OCI-LY3 (cell line): ENCODE results near the gene KIAA1586.

Experiments
- H2AFZ ChIP-seq: fragments of 200-600, 300-600 bp; shearing (Covaris generic); 2 replicates; pipeline ENCODE4 v1.6.0; 2014; ENCODE audit warnings: antibody characterized with exemption, low read depth, low read length
- H3K27ac ChIP-seq: fragments of 200-600, 300-600 bp; sonication (generic); 2 replicates; pipeline ENCODE4 v1.5.1; 2014; ENCODE audit warnings: mild to moderate bottlenecking, low read length, moderate library complexity, mixed read lengths
- H3K27me3 ChIP-seq: fragments of 200-600, 300-600 bp; sonication (generic); 2 replicates; pipeline ENCODE4 v1.6.1; 2014; ENCODE audit warnings: low read depth, low read length, mixed read lengths
- H3K36me3 ChIP-seq: fragments of 200-600, 300-600 bp; sonication (generic); replicated peaks from 2 replicates; pipeline ENCODE3; 2014; ENCODE audit warnings: low read depth, low read length, mixed read lengths
- H3K4me1 ChIP-seq: fragments of 300-600, 200-600 bp; sonication (generic); 2 replicates; pipeline ENCODE4 v1.6.1; 2014; ENCODE audit warnings: low read length, mixed read lengths
- H3K4me2 ChIP-seq: fragments of 200-600, 300-600 bp; sonication (generic); 2 replicates; pipeline ENCODE4 v1.6.1; 2014; ENCODE audit warnings: low read length, mixed read lengths
- H3K4me3 ChIP-seq: fragments of 300-600, 200-600 bp; sonication (generic); 2 replicates; pipeline ENCODE4 v1.5.1; 2014; ENCODE audit warnings: antibody characterized with exemption, mild to moderate bottlenecking, low read length, moderate library complexity
- H3K79me2 ChIP-seq: fragments of 300-600, 200-600 bp; shearing (Covaris generic); 2 replicates; pipeline ENCODE4 v1.6.1; 2014; ENCODE audit warnings: mild to moderate bottlenecking, low read length, mixed read lengths
- H3K9ac ChIP-seq: fragments of 300-600, 200-600 bp; shearing (Covaris generic); 2 replicates; pipeline ENCODE4 v1.6.0; 2014; ENCODE audit warnings: mild to moderate bottlenecking, low read length, moderate library complexity
- H3K9me3 ChIP-seq: fragments of 200-600, 300-600 bp; shearing (Covaris generic); 2 replicates; pipeline ENCODE4 v1.6.1; 2014; ENCODE audit warnings: low read length, mixed read lengths; ENCODE audit not compliant: insufficient read depth
- H4K20me1 ChIP-seq: fragments of 200-600, 300-600 bp; sonication (generic); 2 replicates; pipeline ENCODE4 v1.6.1; 2016; ENCODE audit warnings: low read length, mixed read lengths; ENCODE audit not compliant: insufficient read depth
- CTCF ChIP-seq: fragments of 200-600, 300-600 bp; sonication (generic); IDR thresholded peaks from 2 replicates; pipeline ENCODE4 v1.5.1; 2014; ENCODE audit warnings: antibody characterized with exemption, low read length, low read depth
- EZH2phosphoT487 ChIP-seq: fragments of 200-600 bp; shearing (Covaris generic); IDR thresholded peaks from 2 replicates; pipeline ENCODE4 v1.6.1; 2018; ENCODE audit warnings: antibody characterized with exemption, mixed run types, low read depth

KIAA1586 gene

GRCh38 chr6:57026001-57026400, 20.5 kb upstream of the KIAA1586 start:
- H3K79me2 ChIP-seq = no peaks in the 10 kb centered on the region
- TF ChIP-seq EZH2phosphoT487 = no peak
- no peak for TF ChIP-seq CTCF

GRCh38 chr6:57027301-57027700, 19.2 kb upstream of the KIAA1586 start:
- Histone ChIP-seq H3K4me3 (no peak overlapping the region), H3K27ac (no peak overlapping the region), H3K9me3 (peaks cover 34% of the 10 kb centered on the region), H3K4me2 (no peak overlapping the region), H3K4me1 (no peaks in the 10 kb centered on the region), H3K36me3 (peaks cover 8% of the 10 kb centered on the region), H3K79me2 (no peaks in the 10 kb centered on the region), H3K9ac (no peak overlapping the region), H4K20me1 (no peaks in the 10 kb centered on the region), H2AFZ (no peak overlapping the region), H3K27me3 (no peaks in the 10 kb centered on the region)
- TF ChIP-seq EZH2phosphoT487 = no peak
- TF ChIP-seq CTCF = no peak

More at GRCh38 chr6:57026001-57026400, 20.5 kb upstream of the KIAA1586 start:
- Histone ChIP-seq H4K20me1 (no peaks in the 10 kb centered on the region), H3K9ac (no peak overlapping the region), H3K4me2 (no peak overlapping the region), H3K27ac (no peak overlapping the region), H3K27me3 (no peaks in the 10 kb centered on the region), H2AFZ (no peak overlapping the region), H3K4me3 (no peak overlapping the region), H3K9me3 (peaks cover 34% of the 10 kb centered on the region), H3K36me3 (peaks cover 8% of the 10 kb centered on the region), H3K4me1 (no peaks in the 10 kb centered on the region)

- Histone ChIP-seq H3K79me2 (no peaks in the 10 kb centered on the region), H3K36me3 (peaks cover 8% of the 10 kb centered on the region), H3K27me3 (no peaks in the 10 kb centered on the region), H3K4me3 (no peak overlapping the region), H2AFZ (no peak overlapping the region), H3K4me2 (no peak overlapping the region), H3K9ac (no peak overlapping the region), H4K20me1 (no peaks in the 10 kb centered on the region), H3K4me1 (no peaks in the 10 kb centered on the region), H3K9me3 (peaks cover 27% of the 10 kb centered on the region), H3K27ac (no peak overlapping the region)
- TF ChIP-seq EZH2phosphoT487 (no peak), CTCF (no peak)
These were observed 17.3 kb upstream of the KIAA1586 start for GRCh38 chr6:57029213-57029612.

GRCh38 chr6:57033228-57033627, 13.3 kb upstream of the KIAA1586 start:
- Histone ChIP-seq H3K27ac (no peak overlapping the region), H3K79me2 (no peaks in the 10 kb centered on the region), H3K9me3 (no peaks in the 10 kb centered on the region), H2AFZ (peak overlapping the region; percentile 36; the same call in 1 of the 2 replicates), H3K9ac (no peak overlapping the region), H3K36me3 (no peaks in the 10 kb centered on the region), H3K4me2 (peak overlapping the region; percentile 20), H3K27me3 (peaks cover 7% of the 10 kb centered on the region; the same call in 1 of the 2 replicates), H3K4me1 (no peaks in the 10 kb centered on the region), H3K4me3 (peak overlapping the region; percentile 36), H4K20me1 (no peaks in the 10 kb centered on the region)
- TF ChIP-seq EZH2phosphoT487 (no peak), CTCF (no peak)
